ENCODE data around the gene CPLANE1.

CPLANE1 gene

DNA sequence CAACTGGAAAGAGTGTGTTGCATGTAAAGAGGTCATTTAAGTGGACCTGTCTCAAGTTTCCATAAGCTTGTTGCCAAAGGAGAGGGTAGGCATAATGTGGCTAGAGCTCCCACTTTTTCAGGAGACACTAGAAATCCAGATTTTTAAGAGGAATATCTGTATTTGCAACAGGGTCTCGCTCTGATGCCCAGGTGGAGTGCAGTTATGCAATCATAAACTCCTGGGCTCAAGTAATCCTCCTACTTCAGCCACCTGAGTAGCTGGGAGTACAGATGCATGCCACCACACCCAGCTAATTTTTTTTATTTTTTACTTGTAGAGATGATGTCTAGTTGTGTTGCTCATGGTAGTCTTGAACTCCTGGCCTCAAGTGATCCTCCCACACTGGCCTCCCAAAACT is 189.1 kb downstream of the CPLANE1 start:
- no peak for DNase-seq (ENCODE audit: low read depth)
- TF ChIP-seq, protein P1, sequence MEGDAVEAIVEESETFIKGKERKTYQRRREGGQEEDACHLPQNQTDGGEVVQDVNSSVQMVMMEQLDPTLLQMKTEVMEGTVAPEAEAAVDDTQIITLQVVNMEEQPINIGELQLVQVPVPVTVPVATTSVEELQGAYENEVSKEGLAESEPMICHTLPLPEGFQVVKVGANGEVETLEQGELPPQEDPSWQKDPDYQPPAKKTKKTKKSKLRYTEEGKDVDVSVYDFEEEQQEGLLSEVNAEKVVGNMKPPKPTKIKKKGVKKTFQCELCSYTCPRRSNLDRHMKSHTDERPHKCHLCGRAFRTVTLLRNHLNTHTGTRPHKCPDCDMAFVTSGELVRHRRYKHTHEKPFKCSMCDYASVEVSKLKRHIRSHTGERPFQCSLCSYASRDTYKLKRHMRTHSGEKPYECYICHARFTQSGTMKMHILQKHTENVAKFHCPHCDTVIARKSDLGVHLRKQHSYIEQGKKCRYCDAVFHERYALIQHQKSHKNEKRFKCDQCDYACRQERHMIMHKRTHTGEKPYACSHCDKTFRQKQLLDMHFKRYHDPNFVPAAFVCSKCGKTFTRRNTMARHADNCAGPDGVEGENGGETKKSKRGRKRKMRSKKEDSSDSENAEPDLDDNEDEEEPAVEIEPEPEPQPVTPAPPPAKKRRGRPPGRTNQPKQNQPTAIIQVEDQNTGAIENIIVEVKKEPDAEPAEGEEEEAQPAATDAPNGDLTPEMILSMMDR (conservative IDR thresholded peaks at IDR 0.05; ENCODE audit: low read depth, low read length) = no peak
- H3K4me3 ChIP-seq (ENCODE audit: low read length) = no peak overlapping the region

DNA sequence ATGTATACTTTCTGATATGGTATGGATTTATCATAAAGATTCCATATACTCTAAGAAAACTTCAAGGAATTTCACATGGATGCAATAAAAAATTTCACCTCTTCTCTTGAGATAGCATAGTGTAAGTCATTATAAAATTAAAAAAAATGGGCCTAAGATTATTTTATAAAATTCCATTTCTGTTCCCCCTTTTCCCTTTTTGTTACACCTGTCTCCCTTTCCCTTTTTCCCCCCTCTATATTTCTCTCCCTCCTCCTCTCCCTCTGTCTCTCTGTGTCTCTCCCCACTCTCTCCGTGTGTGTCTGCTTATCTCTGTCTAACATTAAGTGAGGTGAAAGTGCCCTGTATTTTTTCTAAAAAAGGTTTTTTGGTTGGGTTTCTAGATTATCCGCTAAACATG is 192.4 kb downstream of the CPLANE1 start:
- no peak overlapping the region for H3K4me3 ChIP-seq (ENCODE audit: low read length)
- TF ChIP-seq, protein P1 (conservative IDR thresholded peaks at IDR 0.05; ENCODE audit: low read depth, low read length) = no peak
- DNase-seq (ENCODE audit: low read depth) = no peak

Measured in retinal pigment epithelial cell (primary cell).